Measurements from ENCODE around the gene PELI2. TPM values are rescaled to one million over a fixed set of nuclear protein-coding genes. Genes with fewer than 3 reads are reported as not detected.

The PELI2 gene
- total RNA-seq, 1 experiment from 2014 or later = 6.1 TPM

DNA sequence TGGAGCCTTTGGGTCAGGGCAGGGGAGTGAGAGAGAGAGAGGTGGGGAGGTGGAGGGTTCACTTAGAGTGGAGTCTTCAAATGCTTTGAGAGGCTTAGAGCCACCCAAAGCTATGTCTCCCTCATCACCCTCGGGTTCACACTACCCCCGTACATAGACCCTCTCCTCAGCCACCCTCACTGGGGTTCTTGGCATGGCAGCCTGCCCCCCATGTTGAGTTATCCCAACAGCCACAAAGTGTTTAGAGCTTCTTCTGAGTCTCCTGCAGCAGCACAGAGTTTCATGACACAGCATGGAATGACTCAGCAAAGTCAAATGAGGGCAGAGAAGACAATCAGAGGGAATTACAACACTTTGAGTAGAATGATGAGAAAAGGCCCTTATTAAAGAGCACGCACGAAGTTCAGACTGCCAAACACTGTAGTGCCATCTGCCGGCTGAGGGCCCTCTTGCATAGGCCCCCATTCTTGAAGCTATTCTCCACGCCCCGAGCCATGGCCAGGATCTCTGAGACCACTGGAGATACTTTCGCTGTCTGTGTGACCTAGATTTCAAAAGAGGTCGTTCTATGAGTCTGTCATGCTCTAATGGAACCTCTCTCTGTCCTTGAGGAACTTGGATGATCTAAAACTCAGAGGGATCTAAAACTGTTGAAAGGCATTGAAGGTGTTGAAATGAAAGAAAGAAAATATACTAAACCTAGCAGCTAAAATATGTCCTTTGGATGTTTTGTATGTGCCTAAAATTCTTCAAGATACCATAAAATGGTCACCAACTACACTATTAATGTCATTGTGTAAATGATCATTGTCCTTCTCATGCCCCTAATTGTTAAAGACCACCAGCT, 221.9 kb downstream of the PELI2 start:
- peak; percentile 86 for DNase-seq (ENCODE audit: low read depth)
- in situ Hi-C loops (cut with HindIII; ENCODE audit: low pct_unique_long_range_greater_than_20kb, low sequenced_read_pairs) = no loop called here

DNA sequence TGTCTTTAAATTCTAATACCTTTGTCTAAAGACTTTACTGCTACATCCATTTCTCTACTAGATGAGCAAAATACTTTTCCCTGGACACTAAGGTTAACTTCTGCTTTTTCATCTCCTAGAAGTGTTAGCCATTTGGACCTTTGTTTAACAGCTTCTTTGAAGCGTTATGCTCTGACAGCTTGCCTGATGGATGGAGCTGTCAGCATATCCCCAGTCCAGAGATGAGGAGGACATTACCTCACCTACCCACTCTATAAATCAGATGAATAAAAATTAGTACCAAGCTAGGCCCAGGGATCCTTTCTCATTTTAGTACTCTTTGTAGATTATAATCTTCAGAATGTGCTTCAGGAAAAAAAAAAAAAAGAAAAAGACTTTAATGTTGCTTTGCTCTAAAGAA, 222.7 kb downstream of the PELI2 start:
- in situ Hi-C loops (cut with HindIII; ENCODE audit: low pct_unique_long_range_greater_than_20kb, low sequenced_read_pairs) = no loop called here
- DNase-seq (ENCODE audit: low read depth) = no peak

DNA sequence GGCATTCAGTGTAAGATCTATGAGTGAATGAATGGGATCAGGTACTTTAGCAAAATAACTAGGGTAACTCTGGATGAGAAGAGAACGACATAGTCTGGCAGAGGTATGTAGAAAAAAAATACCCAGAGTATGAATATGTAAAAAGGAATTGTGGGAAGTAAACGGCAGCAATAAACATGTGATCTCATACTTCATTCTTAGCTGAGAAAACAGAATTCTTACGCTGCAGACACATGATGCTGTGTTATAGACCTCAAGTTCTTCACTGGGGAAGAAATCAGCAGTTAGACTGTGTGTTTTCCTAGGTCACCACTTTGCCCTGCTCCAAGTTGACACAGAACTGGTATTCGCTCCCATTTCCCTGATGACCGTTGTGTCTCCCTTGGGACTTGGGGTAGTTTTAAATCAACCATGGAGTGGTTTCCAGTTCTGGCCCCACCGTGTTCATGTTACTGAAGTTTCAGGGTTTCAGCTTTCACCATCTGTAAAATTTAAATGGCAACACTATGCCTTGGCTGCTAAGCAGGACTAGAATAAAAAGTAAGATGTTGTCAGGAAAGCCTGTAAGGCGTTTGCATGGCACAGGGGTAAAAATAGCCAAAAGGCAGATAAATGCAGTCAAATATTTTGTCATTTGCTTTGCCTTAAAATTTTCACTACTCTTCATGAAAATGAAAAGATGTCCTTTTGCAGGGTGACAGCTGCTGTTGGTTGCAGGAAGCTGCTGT, 223.7 kb downstream of the PELI2 start:
- DNase-seq (ENCODE audit: low read depth) = no peak
- in situ Hi-C loops (cut with HindIII; ENCODE audit: low pct_unique_long_range_greater_than_20kb, low sequenced_read_pairs) = no loop called here

DNA sequence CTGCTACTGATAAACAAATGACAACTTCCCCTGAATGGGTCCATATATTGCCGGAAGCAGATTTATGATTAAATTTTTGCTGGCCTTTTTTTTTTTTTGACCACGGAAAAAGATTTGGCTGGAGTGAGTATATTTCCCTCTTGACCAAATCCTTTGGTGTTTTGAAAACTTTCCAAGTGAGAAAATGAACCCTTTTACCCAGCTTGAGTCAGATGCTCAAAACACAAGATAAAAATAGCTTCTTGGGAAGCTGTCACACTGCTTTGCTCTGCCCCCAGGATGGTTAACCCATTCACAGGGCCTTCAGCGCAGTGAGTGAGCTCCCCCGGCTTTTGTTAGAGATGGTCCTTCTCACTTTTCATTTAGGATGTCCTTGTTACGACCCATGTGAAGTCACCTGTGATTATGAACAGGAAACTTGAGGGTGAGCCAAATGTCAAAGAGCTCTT, 224.3 kb downstream of the PELI2 start:
- in situ Hi-C loops (cut with HindIII; ENCODE audit: low pct_unique_long_range_greater_than_20kb, low sequenced_read_pairs) = no loop called here
- no peak for DNase-seq (ENCODE audit: low read depth)

DNA sequence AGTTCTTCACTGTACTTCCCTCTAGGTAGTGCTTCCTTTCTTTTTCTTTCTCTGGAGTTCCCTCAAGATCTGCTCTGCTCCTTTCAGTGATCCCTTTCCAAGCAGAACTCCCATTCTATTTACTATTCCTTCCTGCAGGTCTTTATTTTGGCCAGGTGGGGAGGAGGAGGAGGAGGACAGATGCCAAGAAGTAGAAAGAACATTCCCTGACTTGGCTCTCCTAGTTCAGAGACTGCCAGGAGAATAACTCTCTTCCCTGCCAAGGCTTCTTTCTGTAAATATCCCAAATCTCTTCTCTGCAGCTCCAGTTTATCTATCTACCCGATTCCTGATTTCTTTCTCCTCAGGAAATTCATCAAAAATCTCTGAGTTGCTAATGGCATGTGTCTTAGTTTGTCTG, 231.7 kb downstream of the PELI2 start:
- no peak for DNase-seq (ENCODE audit: low read depth)
- in situ Hi-C loops (cut with HindIII; ENCODE audit: low pct_unique_long_range_greater_than_20kb, low sequenced_read_pairs) = no loop called here

Data from Caki2 (cell line).